ENCODE measurements around the gene OSGIN1.
A peak's percentile ranks its signal among the peaks of the same experiment; 100 is the strongest.
"Not testable (repeated sequence)": the region's sequence is repeated elsewhere in the genome, so short reads cannot be mapped to it uniquely, and the experiment has no call there.

Gene OSGIN1

DNA sequence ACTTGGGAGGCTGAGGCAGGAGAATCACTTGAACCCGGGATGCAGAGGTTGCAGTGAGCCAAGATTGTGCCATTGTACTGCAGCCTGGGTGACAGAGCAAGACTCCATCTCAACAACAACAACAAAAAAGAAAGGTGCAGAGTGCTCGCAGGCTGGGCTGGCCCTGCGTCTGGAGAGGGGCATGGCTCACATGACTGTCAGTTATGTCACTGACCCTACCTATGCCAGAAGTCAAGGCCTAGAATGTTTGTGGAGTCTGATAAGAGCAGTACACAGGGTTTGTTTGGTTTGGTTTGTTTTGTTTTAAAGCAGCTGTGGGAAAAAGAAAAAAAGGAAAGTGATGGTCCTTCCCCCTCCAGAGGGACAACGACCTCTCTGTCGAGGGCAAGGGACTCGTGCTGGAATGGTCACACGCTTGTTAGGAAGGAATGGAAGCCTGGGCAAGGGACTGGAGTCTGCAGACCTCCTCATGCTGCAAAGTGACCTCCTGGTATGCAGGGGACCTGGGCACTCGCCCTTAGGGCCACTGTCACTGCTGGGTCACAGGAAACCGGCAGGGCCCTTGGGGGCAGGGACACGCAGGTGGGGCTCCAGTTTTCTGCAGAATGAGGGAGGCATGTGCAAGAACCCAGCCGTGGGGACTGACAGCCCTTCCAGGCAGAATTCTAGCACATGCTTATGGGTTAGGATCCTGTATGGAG, 10.1 kb upstream of the OSGIN1 start:
- no peak for DNase-seq

DNA sequence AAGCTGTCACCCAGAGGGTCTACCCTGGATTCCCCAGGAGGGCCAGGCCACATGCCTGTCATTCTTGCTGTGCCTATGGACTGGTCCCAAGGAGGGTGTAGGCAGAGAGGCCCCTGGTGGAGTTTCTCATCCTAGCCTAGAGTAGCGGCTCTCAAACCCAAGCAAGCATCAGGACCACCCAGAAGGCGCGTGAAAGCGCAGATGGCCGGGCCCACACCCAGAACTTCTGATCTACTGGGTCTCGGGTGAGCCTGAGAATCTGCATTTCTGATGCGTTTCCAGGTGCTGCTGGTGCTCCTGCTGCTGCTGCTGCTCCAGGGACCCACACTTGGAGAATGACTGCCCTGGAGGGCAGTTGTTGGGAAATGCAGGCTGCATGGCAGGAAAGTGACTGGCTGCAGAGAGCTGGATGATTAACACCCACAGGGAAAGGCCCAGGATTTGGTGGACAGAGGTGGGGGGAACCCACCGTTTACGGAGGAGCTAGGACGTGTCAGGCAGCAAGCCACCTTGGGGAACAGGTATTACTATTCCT, 9.5 kb upstream of the OSGIN1 start:
- no peak for DNase-seq

- no peak for DNase-seq
These were observed 7.5 kb upstream of the OSGIN1 start for GRCh38 chr16:83945587-83945986.

DNA sequence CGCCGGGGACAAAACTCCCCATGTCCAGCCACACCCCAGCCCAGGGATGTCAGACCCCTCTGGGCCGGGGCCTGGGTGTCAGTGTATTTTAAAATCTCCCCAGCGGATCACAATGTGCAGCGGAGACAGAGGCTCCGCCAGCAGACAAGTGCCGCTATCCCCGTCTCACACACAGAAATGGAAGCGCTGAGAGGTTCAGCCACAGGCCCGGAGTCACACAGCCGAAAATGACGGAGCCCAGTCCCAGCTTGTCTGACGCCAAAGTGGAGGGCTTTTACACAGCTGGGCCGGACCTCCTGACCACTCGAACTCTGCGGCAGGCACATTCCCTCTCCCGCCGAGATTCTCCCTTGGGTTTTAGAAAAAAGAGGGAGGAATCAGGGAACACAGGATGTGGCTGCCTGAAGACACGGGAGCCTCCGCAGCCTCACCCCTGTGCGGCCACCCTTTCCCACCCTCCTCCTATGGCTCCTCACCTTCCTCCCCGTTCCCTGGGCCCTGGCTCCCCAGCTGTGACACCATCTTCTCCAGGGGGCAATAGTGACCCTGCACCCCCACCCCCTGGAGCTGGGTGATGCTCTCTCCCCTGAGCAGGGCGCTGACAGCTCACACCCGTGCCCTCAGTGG, 6.8 kb upstream of the OSGIN1 start:
- DNase-seq: no peak

GRCh38 chr16:83946781-83947566, 6.1 kb upstream of the OSGIN1 start:
- no peak for DNase-seq

DNA sequence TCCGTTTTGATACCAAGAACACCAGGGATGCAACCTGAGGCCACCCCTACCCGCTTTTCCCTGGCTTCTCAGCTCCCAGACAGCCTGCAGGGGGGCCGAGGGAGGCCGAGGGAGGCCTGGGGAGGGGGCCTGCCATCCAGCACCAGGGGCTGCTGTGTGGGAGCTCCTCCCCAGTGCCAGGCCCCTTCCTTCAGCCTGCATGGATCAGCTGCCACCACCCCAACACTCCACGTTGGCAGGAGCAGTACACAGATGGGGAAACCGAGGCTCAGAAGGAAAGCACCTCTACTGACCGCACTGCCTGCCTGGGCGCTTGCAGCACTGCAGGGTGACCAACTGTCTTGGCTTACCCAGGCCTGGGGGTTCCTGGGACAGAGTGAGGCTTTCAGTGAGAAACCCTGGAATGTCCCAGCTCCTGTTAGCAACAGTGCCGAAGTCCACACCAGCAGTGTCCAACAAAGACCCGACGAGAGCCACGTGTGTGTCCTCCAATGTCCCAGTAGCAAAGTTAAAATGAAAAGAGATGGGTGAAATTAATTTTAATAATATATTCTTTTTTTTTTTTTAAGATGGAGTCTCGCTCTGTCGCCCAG, 5.3 kb upstream of the OSGIN1 start:
- no peak for DNase-seq

DNA sequence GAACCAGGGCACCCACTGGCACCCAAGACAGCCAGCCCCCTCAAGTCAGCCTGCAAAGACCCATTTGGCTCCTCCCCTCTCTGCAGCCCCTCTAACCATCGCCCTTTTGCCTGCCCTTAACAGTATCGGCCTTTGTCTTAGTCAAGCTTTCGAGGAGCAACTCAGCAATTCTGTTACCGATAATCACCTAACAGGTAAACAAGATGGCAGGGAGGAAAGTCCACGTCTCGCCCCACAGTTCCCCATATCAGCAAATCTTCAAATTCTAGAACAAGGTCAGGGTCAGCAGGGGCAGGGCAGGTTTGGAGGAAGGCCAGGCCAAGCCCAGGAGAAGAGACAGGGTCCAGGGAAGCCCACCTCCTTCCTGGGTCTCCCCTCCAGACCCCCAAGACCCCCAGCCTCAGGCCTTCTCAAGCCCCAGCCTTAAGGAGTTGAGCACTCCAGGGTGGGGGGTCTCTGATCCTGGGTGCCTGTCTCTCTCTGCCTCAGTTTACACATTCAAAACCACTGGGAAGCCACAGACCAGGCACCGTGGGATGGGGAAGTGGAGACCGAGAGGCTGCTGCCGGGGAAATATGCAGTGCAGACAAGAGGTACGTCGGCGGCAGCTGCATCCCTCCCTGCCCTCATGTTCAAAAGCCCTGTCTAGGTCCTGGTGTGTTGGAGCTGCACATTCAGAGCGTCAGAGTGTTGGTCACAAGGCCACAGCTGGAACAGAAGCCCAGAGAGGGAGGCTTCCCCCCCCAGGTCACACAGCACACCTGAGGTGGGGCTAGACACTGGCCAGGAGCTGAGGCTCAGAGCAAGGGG, 3.9 kb upstream of the OSGIN1 start:
- no peak for DNase-seq

DNA sequence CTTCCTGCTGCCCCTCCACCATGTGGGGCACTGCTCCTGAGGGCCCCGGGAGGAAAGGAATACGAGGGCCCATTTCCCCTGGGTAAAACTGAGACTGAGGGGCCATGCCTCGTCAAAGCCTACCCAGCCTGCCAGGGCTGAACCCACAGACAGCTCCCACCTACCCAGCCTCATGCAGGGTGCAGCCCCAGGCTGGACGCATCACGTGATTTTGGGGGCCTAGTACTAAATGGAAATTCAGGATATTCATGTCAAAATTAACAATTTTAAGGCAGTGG, 3.4 kb upstream of the OSGIN1 start:
- no peak for DNase-seq

- DNase-seq: not testable (repeated sequence)
These were observed 2.1 kb upstream of the OSGIN1 start for GRCh38 chr16:83950862-83951399.

DNA sequence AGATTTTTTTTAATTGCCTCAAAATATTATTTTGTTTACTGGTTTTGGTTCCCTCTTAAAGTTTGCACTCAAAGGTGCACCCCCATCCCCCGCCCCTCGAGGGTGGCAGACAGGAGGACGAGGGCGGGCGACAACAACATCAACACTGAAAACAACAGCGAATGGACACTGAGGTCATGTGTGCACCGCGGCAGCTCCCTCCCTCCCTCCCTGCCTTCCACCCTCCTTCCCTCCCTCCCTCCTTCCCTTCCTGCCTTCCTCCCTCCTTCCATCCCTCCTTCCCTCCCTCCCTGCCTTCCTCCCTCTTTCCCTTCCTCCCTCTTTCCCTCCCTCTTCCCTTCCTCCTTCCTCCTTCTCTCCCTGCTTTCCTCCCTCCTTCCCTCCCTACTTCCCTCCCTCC, 1.5 kb upstream of the OSGIN1 start:
- no peak for DNase-seq

GRCh38 chr16:83952587-83952939, 477 bp upstream of the OSGIN1 start:
- no peak for DNase-seq

DNA sequence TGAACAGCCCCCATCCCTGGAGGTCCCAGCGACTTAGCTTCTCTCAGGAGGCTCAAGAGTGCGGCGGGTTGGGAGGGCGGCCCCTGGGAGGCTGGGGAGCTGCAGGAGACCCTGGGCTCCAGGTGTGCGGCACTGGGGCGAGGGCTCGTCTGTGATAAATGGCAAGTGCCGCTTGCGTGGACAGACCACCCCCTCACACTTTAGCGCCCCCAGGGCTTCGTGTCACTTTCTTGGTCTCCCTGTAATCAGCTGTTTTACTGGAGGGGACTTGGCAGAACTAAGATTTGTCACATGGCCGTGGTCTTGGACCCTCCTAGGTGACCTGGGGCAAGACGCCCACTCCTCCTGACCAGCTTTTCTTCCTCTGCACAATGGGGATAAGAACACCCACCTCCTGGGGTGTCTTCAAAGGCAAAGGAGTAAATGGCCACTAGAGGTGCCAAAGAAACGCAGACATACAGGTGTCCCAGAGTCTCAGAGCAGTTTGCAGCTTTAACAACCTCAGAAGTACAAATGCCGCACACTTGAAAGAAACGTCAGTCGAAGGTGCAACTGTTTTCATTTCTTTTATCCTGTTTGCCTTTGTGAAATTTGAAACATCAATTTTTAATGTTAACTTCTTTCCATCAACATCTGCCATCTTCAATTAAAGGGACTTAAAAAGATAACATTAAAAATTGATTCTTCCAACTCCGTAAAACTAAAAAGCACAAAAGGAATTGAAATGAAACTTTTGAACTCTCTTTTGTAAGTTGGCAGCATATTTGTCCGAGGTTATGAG, 946 bp downstream of the OSGIN1 start:
- DNase-seq: no peak

- no peak for DNase-seq
These were observed 1.6 kb downstream of the OSGIN1 start for GRCh38 chr16:83954577-83955016.

- DNase-seq: no peak
These were observed 2.4 kb downstream of the OSGIN1 start for GRCh38 chr16:83955218-83956130.

DNA sequence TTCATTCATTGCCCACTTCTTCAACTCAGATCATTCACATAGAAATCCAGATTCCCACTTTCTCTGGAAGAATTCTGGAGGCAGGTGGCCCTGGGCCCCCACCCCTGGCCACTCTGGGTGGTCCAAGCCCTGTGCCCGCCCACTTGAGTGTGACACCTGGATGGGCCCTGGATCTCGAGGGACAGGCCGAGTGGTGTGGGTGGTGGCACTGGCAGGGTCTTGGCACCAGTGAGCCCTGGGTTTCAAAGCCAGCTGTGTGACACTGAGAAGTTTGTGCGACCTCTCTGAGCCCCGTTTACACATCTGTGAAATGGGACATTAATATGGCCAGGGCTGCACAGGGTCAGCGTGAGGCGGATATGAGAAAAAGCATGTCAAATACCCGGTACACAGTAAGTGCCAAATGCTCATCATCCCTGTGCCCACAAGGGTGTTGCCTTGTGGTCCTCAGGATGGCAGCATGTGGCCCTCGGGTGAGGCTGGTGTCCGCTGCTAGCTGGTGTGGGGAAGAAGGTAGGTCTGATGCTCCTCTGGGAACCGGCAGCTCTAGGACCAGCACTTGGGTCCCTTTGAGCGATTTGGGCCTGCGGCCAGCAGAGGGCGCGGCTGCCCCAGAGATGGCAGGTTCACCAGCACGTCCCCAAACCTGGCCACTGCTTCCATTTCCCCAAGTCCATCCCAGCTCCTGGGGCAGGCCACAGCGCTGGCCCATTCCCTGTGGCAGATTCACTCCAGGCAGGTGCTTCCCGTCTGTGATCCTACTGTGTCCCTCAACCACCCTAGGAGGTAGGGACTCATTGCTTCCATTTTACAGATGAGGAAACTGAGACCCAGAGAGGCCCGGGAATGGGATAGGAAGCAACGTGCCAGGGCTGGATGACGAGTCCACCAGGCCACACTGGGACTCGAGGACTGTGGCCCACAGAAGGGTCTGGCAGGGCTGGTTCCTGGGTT, 3.6 kb downstream of the OSGIN1 start:
- peak; percentile 56 for DNase-seq

DNA sequence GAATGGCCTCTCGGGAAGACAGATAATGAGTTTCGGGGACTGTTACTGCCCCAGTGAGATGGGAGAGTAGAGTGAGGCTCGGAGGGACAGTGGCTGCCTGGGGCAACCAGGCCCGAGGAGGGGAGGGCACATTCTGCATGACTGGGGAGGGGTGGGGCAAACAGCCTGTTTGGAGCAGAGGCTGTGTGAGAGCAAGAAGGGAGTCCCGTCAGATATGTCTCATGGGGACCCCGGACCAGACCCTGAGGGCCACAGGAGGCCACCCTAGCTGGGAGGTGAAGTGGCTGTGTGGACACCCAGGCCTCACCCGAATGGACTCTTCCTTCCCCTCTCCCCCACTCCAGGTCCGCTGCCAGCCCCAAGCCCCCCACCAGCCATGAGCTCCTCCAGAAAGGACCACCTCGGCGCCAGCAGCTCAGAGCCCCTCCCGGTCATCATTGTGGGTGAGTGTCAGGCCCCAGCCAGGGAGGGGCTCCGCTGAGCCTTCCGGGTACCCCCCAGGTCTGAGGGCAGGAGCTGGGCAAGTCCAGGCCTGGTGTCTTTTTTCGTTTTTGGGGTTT, 4.3 kb downstream of the OSGIN1 start:
- no peak for DNase-seq

- no peak for DNase-seq
These were observed 5.3 kb downstream of the OSGIN1 start for GRCh38 chr16:83958137-83958845.

DNA sequence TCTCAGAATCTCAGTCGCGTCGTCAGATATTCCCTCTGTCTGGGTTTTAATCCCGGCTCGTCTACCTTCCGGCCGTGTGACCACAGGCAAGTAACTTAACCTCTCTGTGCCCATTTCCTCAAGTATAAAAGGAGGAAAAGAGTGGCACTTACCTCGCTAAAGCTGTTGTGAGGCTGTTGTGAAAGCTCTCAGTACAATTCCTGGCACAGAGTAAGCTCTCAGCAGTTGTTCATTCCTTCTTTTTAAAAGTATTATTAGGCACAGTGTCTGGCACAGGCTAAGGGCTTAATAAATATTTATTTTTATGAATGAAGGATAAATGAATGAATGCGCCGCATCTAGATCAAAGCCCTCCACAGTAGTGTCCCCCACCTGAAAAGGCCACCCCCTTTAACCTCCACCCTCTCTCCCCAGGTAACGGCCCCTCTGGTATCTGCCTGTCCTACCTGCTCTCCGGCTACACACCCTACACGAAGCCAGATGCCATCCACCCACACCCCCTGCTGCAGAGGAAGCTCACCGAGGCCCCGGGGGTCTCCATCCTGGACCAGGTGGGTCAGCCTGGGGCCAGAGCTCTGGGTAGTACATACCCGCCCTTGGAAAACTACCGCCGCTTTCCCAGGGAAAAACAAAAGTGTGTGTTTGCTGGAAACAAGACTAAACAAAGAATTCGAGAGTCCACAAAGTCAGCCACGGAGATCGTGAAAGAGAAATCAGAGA, 6.0 kb downstream of the OSGIN1 start:
- DNase-seq: no peak

Measured in activated CD4-positive, alpha-beta T cell treated with anti-CD3 and anti-CD28 coated beads for 1 hour (primary cell).